GM12892 (cell line): Measurements from ENCODE around the gene COPG2.

Experiments used
- POLR2A ChIP-seq: IDR thresholded peaks from 2 replicates; pipeline ENCODE4 v1.6.1; 2011; ENCODE audit warnings: low read depth, low read length, control low read depth
- TAF1 ChIP-seq: IDR thresholded peaks from 2 replicates; pipeline ENCODE4 v1.6.1; 2011; ENCODE audit warnings: low read depth, mild to moderate bottlenecking, control low read depth, low read length, borderline replicate concordance

- no peak for TF ChIP-seq TAF1
- TF ChIP-seq POLR2A, result no peak
Observed at GRCh38 chr7:130703851-130704250, 35.3 kb upstream of the COPG2 start.
